GM23248 (cell line): Measurements from ENCODE around the gene RFT1.

Experiments
- EZH2 ChIP-seq: fragments of 200-600 bp; sonication (generic); IDR thresholded peaks from 2 replicates; pipeline ENCODE4 v1.6.1; 2018; ENCODE audit warnings: antibody characterized with exemption, mild to moderate bottlenecking; ENCODE audit not compliant: insufficient read depth, poor library complexity, severe bottlenecking
- EZH2phosphoT487 ChIP-seq: fragments of 200-600 bp; sonication (generic); IDR thresholded peaks from 2 replicates; pipeline ENCODE4 v1.6.1; 2018; ENCODE audit warnings: antibody characterized with exemption, moderate library complexity, mild to moderate bottlenecking, low read depth; ENCODE audit not compliant: insufficient read depth

- TF ChIP-seq EZH2, result no peak
- TF ChIP-seq EZH2phosphoT487, result no peak
These were observed 87.6 kb downstream of the RFT1 start for GRCh38 chr3:53042651-53043050.
